ENCODE results near the gene SPINK2.

SPINK2 gene

DNA sequence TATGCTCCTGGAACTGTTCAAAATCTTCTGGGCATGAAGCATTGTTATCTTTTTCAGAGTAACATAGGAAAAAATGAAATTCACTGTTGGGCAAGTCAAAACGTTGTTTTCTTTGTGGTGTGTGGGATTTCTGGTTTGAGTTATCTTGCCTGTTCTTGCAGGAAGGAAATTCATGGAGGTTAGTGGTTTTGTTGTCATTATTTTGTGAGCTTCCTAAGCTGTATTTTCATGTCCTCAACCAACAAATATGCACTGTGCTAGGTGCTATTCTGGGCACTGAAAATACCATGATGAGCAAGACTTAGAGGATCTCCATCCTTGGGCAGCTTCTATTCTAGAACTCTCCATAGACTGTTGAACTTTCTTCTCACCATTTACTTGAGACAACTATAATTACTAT is 16.9 kb downstream of the SPINK2 start:
- DNase-seq (ENCODE audit: low read depth), result peak; percentile 62
- in situ Hi-C loops (cut with HindIII; ENCODE audit: low sequenced_read_pairs), result no loop called here
- no peak overlapping the region for H3K4me3 ChIP-seq (ENCODE audit: low read depth, low read length)
- TF ChIP-seq, protein P1, sequence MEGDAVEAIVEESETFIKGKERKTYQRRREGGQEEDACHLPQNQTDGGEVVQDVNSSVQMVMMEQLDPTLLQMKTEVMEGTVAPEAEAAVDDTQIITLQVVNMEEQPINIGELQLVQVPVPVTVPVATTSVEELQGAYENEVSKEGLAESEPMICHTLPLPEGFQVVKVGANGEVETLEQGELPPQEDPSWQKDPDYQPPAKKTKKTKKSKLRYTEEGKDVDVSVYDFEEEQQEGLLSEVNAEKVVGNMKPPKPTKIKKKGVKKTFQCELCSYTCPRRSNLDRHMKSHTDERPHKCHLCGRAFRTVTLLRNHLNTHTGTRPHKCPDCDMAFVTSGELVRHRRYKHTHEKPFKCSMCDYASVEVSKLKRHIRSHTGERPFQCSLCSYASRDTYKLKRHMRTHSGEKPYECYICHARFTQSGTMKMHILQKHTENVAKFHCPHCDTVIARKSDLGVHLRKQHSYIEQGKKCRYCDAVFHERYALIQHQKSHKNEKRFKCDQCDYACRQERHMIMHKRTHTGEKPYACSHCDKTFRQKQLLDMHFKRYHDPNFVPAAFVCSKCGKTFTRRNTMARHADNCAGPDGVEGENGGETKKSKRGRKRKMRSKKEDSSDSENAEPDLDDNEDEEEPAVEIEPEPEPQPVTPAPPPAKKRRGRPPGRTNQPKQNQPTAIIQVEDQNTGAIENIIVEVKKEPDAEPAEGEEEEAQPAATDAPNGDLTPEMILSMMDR (IDR thresholded peaks at IDR 0.05; ENCODE audit: low read depth, low read length, missing control alignments), result no peak

DNA sequence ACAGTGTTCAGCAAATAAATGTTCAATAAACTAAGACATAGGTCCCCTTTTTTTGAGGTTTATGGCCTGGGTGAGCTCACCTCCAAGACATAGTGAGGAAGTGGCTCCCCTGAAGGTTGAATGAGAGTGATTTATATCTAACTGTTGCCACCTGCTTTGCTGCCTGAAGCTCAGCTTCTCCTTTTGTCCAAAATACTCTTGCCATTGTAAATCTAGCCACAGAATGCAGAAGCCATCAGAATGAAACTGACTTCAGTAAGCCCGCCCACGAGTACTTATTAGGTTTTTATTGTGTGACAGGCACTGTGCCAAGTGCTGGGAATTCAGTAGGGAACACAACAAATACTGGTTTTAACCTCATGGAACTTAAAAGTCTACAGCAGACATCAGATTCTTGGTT is 18.0 kb downstream of the SPINK2 start:
- no peak for DNase-seq (ENCODE audit: low read depth)
- TF ChIP-seq, protein P1 (IDR thresholded peaks at IDR 0.05; ENCODE audit: low read depth, low read length, missing control alignments), result no peak
- in situ Hi-C loops (cut with HindIII; ENCODE audit: low sequenced_read_pairs), result no loop called here
- no peak overlapping the region for H3K4me3 ChIP-seq (ENCODE audit: low read depth, low read length)

DNA sequence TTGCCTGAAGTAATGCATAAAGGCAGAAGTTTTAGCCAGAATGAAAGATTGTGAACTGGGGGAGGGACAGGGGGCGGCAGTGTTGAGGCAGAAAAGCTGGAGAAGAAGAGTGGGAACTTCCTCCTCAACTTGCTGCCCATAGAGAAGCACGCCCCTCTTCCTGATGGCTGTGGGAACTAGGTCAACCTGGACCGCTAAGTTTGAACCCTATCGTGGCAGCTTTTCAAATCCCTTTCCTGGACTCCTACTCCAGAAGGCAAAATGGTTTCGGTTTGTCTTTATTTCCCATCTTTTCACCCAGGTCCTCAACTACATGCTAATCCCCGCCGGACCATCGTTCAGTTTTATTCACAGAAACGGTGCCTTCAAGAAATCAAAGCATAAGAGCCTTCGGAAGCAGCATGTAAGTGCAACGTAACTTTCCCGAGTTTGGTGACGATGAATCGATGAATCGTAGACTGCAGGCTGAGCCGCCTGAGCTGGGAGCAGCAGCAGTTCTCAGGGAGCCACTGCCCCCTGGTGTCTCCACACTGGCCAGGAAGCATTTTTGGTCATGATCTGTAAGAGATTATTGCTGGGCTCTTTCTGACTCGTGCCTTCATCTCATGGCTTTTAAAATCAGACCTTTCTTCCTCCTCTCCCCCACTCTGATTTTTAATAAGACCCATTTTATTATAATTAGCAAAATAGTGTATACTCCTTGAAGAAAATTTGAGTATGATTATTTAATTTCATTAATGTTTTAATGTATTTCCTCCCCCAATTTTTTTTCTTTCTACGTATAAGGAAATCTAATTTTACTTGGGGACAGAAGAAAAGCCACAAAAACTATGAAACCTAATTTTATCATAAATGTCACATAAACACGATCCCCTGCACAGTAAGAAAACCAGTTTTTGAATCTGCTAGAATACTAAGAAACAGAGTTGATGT is 21.4 kb downstream of the SPINK2 start:
- TF ChIP-seq, protein P1 (IDR thresholded peaks at IDR 0.05; ENCODE audit: low read depth, low read length, missing control alignments), result peak; percentile 95
- peak; percentile 85 for DNase-seq (ENCODE audit: low read depth)
- peak overlapping the region; percentile 56 for H3K4me3 ChIP-seq (ENCODE audit: low read depth, low read length)
- in situ Hi-C loops (cut with HindIII; ENCODE audit: low sequenced_read_pairs), result no loop called here

DNA sequence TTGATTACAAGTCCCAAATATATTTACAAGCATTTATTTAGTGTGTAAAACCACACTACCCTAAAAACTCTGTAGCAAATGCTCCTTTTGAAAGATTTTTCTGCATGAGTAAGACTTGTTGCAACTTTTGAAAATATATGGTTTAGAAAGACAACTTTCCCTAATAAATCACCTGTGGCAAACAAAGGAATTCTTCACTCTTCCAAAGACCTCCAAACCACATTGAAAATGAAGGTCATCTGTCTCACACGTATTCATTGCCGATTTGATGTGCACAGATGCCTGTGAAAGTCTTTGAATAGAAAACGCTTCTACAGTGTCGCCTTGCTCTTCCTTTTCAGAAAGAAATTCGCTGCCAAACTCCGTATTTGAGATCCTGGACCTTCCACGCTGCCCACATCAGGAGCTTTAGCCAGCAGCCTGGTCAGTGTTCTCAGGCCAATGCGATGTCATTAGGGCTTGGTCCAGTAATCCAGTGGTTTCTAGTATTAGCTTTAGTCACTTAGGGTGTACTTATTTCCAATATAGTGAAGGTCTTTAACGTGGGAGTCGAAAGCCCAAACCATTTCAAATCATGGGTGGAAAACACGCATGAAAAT is 22.2 kb downstream of the SPINK2 start:
- TF ChIP-seq, protein P1 (IDR thresholded peaks at IDR 0.05; ENCODE audit: low read depth, low read length, missing control alignments), result no peak
- no peak for DNase-seq (ENCODE audit: low read depth)
- H3K4me3 ChIP-seq (ENCODE audit: low read depth, low read length), result peak overlapping the region; percentile 56
- in situ Hi-C loops (cut with HindIII; ENCODE audit: low sequenced_read_pairs), result no loop called here

DNA sequence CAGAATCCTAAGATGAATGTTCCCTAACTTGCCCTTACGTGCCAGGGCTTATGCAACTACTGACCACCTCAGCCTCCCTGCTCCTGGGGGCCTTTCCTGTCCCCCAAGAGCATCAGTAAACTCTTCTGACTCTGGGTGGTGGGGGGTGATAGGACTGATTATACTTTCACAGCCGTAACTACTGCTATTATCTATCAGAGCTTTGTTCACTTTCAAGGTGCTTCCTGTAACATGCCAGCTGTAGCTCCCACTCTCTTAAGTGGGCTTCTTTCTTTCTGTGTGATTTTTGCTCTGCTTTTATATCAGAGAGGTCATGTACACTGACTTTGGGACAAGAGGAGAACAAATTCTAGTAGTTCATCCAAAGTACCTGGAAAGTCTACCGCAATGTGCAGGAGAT is 25.3 kb downstream of the SPINK2 start:
- no peak for DNase-seq (ENCODE audit: low read depth)
- TF ChIP-seq, protein P1 (IDR thresholded peaks at IDR 0.05; ENCODE audit: low read depth, low read length, missing control alignments), result no peak
- H3K4me3 ChIP-seq (ENCODE audit: low read depth, low read length), result no peak overlapping the region
- in situ Hi-C loops (cut with HindIII; ENCODE audit: low sequenced_read_pairs), result no loop called here

DNA sequence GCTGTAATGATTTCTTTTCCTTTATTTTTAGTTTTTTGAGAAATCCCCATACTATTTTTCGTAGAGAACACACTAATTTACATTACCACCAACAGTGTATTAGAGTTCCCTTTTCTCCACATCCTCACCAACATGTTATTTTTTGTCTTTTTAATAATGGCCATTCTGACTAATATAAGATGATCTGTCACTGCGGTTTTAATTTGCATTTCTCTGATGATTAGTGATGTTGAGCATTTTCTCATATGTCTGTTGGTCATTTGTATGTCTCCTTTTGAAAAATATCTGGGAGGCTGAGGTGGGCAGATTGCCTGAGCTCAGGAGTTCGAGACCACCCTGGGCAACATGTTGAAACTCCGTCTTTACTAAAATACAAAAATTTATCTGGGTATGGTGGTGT is 30.2 kb downstream of the SPINK2 start:
- no peak overlapping the region for H3K4me3 ChIP-seq (ENCODE audit: low read depth, low read length)
- in situ Hi-C loops (cut with HindIII; ENCODE audit: low sequenced_read_pairs), result no loop called here
- DNase-seq (ENCODE audit: low read depth), result no peak
- TF ChIP-seq, protein P1 (IDR thresholded peaks at IDR 0.05; ENCODE audit: low read depth, low read length, missing control alignments), result no peak
